ENCODE data around the gene RASSF5.

- no peak for TF ChIP-seq CTCF (IDR thresholded peaks at IDR 0.05; ENCODE audit: poor library complexity)
- TF ChIP-seq EZH2phosphoT487 (IDR thresholded peaks at IDR 0.05; ENCODE audit: low read depth, severe bottlenecking, unreplicated experiment): no peak
Observed at GRCh38 chr1:206633708-206634121, 126.4 kb downstream of the RASSF5 start.

Data from hepatocyte (in vitro differentiated cells).